ENCODE results near the gene GAS2L1. TPM values are rescaled to one million over a fixed set of nuclear protein-coding genes. Genes with fewer than 3 reads are reported as not detected.

Gene GAS2L1
- polyA plus RNA-seq, 2 of the 4 experiments (the other 2 are of a cell fraction) = 7.6 to 17.2 TPM

DNA sequence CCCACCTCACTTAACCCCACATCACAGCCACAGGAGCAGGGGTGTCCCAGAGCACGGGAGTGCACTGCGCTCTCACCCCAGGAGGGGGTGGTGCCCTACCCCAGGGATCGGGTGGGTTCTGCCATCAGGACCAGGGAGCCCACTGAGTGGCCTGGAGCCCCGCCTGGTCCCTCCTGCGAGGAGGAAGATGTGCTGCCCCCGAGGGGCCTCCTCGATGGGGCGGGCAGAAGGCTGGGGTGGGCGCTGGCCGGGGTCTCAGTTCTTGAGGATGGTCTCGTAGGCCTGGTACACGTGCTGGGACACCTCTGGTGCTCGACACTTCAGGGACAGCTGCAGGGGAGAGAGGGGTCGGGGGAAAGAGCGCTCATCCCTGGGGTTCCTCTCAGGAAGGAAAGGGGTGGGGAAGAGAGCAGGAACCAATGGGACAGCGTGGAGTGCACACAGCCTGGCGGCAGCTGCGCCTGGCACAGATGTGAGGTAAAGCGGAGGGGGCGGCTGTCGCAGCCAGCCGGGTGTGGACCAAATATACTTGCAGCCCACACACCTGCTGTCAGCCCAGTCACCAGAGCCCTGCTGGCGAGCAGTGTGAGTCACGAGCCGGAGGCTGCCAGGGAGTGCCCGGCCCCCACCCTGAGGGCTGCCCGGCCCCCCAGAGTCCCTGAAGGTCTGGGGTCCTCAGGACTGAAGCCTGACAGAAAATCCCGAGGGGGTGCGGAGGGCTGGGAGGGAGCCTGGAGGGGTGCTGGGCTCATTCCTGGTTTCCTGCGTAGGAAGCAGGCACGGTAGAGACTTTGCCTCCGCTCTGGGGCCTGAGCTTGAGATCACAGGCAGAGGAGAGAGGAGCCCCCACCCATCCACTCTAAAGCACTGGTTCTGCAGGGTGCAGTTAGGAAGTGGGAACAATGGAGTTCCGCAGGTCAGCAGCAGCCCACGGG, 22.4 kb downstream of the GAS2L1 start:
- WGBS (ENCODE audit: missing lambda C conversion rate) = 88% methylated on average over 11 of the region's 34 CpGs
- ChIA-PET POLR2A (no interaction called here), CTCF (no interaction called here)
- Histone ChIP-seq H3K4me2 (no peak overlapping the region), H3K4me1 (no peaks in the 10 kb centered on the region), H3K9me3 (no peaks in the 10 kb centered on the region), H3K4me3 (no peak overlapping the region), H3K27ac (no peak overlapping the region)
- TF ChIP-seq NFE2L2 (conservative IDR thresholded peaks at IDR 0.05; ENCODE audit: low read length) (no peak), EHF (CRISPR knock-in tag; IDR thresholded peaks at IDR 0.05) (no peak), RARB (CRISPR knock-in tag; IDR thresholded peaks at IDR 0.05) (no peak), CHD4 (IDR thresholded peaks at IDR 0.05; ENCODE audit: borderline replicate concordance) (no peak), FOSL2 (IDR thresholded peaks at IDR 0.05) (no peak), FOSL2 (CRISPR knock-in tag; IDR thresholded peaks at IDR 0.05) (no peak), PHF8 (IDR thresholded peaks at IDR 0.05; ENCODE audit: borderline replicate concordance, low read depth) (no peak), BHLHE40 (IDR thresholded peaks at IDR 0.05; ENCODE audit: low read depth, low read length) (no peak), CEBPB (IDR thresholded peaks at IDR 0.05) (no peak), ZSCAN20 (CRISPR knock-in tag; IDR thresholded peaks at IDR 0.05) (no peak), JUN (IDR thresholded peaks at IDR 0.05) (no peak), HEYL (CRISPR knock-in tag; IDR thresholded peaks at IDR 0.05) (no peak), GATA3 (IDR thresholded peaks at IDR 0.05; ENCODE audit: borderline replicate concordance) (no peak), TP53 (CRISPR knock-in tag; IDR thresholded peaks at IDR 0.05) (no peak), TFCP2L1 (CRISPR knock-in tag; IDR thresholded peaks at IDR 0.05) (no peak)
- TF ChIP-seq, protein P1, sequence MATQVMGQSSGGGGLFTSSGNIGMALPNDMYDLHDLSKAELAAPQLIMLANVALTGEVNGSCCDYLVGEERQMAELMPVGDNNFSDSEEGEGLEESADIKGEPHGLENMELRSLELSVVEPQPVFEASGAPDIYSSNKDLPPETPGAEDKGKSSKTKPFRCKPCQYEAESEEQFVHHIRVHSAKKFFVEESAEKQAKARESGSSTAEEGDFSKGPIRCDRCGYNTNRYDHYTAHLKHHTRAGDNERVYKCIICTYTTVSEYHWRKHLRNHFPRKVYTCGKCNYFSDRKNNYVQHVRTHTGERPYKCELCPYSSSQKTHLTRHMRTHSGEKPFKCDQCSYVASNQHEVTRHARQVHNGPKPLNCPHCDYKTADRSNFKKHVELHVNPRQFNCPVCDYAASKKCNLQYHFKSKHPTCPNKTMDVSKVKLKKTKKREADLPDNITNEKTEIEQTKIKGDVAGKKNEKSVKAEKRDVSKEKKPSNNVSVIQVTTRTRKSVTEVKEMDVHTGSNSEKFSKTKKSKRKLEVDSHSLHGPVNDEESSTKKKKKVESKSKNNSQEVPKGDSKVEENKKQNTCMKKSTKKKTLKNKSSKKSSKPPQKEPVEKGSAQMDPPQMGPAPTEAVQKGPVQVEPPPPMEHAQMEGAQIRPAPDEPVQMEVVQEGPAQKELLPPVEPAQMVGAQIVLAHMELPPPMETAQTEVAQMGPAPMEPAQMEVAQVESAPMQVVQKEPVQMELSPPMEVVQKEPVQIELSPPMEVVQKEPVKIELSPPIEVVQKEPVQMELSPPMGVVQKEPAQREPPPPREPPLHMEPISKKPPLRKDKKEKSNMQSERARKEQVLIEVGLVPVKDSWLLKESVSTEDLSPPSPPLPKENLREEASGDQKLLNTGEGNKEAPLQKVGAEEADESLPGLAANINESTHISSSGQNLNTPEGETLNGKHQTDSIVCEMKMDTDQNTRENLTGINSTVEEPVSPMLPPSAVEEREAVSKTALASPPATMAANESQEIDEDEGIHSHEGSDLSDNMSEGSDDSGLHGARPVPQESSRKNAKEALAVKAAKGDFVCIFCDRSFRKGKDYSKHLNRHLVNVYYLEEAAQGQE (IDR thresholded peaks at IDR 0.05) = no peak
- TF ChIP-seq, protein P2, sequence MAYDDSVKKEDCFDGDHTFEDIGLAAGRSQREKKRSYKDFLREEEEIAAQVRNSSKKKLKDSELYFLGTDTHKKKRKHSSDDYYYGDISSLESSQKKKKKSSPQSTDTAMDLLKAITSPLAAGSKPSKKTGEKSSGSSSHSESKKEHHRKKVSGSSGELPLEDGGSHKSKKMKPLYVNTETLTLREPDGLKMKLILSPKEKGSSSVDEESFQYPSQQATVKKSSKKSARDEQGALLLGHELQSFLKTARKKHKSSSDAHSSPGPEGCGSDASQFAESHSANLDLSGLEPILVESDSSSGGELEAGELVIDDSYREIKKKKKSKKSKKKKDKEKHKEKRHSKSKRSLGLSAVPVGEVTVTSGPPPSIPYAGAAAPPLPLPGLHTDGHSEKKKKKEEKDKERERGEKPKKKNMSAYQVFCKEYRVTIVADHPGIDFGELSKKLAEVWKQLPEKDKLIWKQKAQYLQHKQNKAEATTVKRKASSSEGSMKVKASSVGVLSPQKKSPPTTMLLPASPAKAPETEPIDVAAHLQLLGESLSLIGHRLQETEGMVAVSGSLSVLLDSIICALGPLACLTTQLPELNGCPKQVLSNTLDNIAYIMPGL (CRISPR knock-in tag; IDR thresholded peaks at IDR 0.05; ENCODE audit: borderline replicate concordance) = no peak
- DNase-seq (ENCODE audit: low read depth in 1 of 2, low spot score in 1 of 2) (no peak), ATAC-seq (no peak), FAIRE-seq (no peak)

DNA sequence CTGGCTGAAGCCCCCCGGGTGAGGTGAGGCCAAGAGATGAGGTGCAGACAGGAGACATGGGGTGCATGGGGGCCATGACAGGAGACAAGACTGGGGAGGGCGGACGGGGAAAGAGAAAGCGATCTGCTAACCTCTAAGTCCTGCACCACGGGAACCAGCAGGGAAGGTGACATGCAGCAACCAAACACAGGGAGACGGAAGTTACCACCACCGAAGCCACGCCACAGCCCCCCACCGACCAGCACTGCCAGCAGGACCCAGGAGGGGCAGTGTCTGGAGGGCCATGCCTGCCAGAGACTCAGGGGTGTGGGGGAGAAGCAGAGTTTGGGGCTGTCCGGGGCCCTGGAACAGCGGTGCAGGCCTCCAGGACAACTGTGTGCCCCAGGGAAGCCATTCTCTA, 23.1 kb downstream of the GAS2L1 start:
- ChIA-PET POLR2A (no interaction called here), CTCF (interaction anchor here (0.7 to 1.4 kb wide), 3 partner anchors 8 to 29 kb away, joined by 3 to 5 read pairs (median 3); no protein-coding TSS in a partner anchor)
- Histone ChIP-seq H3K4me2 (no peak overlapping the region), H3K9me3 (no peaks in the 10 kb centered on the region), H3K4me3 (no peak overlapping the region), H3K4me1 (no peaks in the 10 kb centered on the region), H3K27ac (no peak overlapping the region)
- no peak for TF ChIP-seq JUNB (IDR thresholded peaks at IDR 0.05)
- TF ChIP-seq BHLHE40 (IDR thresholded peaks at IDR 0.05; ENCODE audit: low read depth, low read length) = no peak
- TF ChIP-seq EHMT2 (IDR thresholded peaks at IDR 0.05; ENCODE audit: low read depth) = no peak
- TF ChIP-seq NPAS2 (CRISPR knock-in tag; IDR thresholded peaks at IDR 0.05; ENCODE audit: borderline replicate concordance) = no peak
- no peak for TF ChIP-seq TP53 (CRISPR knock-in tag; IDR thresholded peaks at IDR 0.05)
- no peak for TF ChIP-seq ZSCAN20 (CRISPR knock-in tag; IDR thresholded peaks at IDR 0.05)
- TF ChIP-seq, protein P3, sequence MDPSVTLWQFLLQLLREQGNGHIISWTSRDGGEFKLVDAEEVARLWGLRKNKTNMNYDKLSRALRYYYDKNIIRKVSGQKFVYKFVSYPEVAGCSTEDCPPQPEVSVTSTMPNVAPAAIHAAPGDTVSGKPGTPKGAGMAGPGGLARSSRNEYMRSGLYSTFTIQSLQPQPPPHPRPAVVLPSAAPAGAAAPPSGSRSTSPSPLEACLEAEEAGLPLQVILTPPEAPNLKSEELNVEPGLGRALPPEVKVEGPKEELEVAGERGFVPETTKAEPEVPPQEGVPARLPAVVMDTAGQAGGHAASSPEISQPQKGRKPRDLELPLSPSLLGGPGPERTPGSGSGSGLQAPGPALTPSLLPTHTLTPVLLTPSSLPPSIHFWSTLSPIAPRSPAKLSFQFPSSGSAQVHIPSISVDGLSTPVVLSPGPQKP (IDR thresholded peaks at IDR 0.05; ENCODE audit: low read depth, low read length) = no peak
- TF ChIP-seq RNF2 (IDR thresholded peaks at IDR 0.05; ENCODE audit: borderline replicate concordance, low read depth) = no peak
- no peak for TF ChIP-seq EHF (CRISPR knock-in tag; IDR thresholded peaks at IDR 0.05)
- no peak for TF ChIP-seq CHD4 (IDR thresholded peaks at IDR 0.05; ENCODE audit: borderline replicate concordance)
- no peak for TF ChIP-seq KDM5A (IDR thresholded peaks at IDR 0.05)
- TF ChIP-seq MAX (IDR thresholded peaks at IDR 0.05) = no peak
- ATAC-seq (no peak), DNase-seq (ENCODE audit: low read depth in 1 of 2, low spot score in 1 of 2) (no peak), FAIRE-seq (no peak)
- 80% methylated on average over 9 of the region's 11 CpGs for WGBS (ENCODE audit: missing lambda C conversion rate)

All from A549 (cell line).